Right lobe of liver (tissue), 4 donors: ENCODE results near the gene GTPBP3.

Source experiments
- POLR2A ChIP-seq: fragments of 450-650 bp; IDR thresholded peaks from one replicate; pipeline ENCODE4 v1.6.1; 2017; ENCODE audit warnings: antibody characterized with exemption, mild to moderate bottlenecking
- TF ChIP-seq, protein P1 (sequence below), 4 donors: fragments of 200-600 bp in 3 of 4; fragments of 450-650 bp in 1 of 4; IDR thresholded peaks; one replicate each; pipeline versions ENCODE4 v1.5.1 to v1.8.0; 2016 to 2022; ENCODE audit warnings: antibody characterized with exemption in 4 of 4, mild to moderate bottlenecking in 2 of 4
- donor health status: DM: no; HTN: no; CAD: no.
- donor health status: DM: no; HTN: no; CAD: no.
- donor health status: DM: no; HTN: yes; CAD: no.

- TF ChIP-seq, protein P1, sequence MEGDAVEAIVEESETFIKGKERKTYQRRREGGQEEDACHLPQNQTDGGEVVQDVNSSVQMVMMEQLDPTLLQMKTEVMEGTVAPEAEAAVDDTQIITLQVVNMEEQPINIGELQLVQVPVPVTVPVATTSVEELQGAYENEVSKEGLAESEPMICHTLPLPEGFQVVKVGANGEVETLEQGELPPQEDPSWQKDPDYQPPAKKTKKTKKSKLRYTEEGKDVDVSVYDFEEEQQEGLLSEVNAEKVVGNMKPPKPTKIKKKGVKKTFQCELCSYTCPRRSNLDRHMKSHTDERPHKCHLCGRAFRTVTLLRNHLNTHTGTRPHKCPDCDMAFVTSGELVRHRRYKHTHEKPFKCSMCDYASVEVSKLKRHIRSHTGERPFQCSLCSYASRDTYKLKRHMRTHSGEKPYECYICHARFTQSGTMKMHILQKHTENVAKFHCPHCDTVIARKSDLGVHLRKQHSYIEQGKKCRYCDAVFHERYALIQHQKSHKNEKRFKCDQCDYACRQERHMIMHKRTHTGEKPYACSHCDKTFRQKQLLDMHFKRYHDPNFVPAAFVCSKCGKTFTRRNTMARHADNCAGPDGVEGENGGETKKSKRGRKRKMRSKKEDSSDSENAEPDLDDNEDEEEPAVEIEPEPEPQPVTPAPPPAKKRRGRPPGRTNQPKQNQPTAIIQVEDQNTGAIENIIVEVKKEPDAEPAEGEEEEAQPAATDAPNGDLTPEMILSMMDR (IDR thresholded peaks at IDR 0.05), result no peak
- no peak for TF ChIP-seq POLR2A
These were observed 4.4 kb upstream of the GTPBP3 start for GRCh38 chr19:17332677-17333581.
